ENCODE results near the gene BICRA.
"Not testable (repeated sequence)": the region's sequence is repeated elsewhere in the genome, so short reads cannot be mapped to it uniquely, and the experiment has no call there.

Gene BICRA

DNA sequence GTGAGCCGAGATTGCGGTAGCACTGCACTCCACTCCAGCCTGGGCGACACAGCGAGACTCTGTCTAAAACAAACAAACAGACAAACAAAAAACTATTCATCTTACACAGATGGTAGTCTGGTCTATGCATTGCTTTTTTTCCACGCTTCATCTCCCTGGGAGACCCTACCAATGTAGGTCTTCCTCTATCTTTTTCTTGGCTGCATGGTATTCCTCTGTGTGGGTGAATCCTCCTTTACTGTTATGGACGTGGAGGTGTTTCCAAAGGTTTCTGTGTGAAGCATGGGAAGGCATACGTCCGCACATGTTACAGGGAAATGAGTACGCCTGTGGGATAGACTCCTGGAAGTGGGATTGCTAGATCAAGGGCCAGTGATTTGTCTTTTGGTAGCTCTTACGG is 5.6 kb downstream of the BICRA start:
- H3K4me1 Mint-ChIP-seq: peaks cover 40% of the 10 kb centered on the region
- ATAC-seq: no peak
- H3K4me3 Mint-ChIP-seq: no peak overlapping the region
- no peak overlapping the region for H3K27ac Mint-ChIP-seq
- no peaks in the 10 kb centered on the region for H3K9me3 Mint-ChIP-seq
- no peak for DNase-seq
- no peaks in the 10 kb centered on the region for H3K27me3 Mint-ChIP-seq

- H3K9me3 Mint-ChIP-seq: no peaks in the 10 kb centered on the region
- no peak for DNase-seq
- no peak overlapping the region for H3K27ac Mint-ChIP-seq
- peaks cover 45% of the 10 kb centered on the region for H3K4me1 Mint-ChIP-seq
- no peak overlapping the region for H3K4me3 Mint-ChIP-seq
- ATAC-seq: no peak
- no peaks in the 10 kb centered on the region for H3K27me3 Mint-ChIP-seq
These were observed 6.3 kb downstream of the BICRA start for GRCh38 chr19:47615230-47615629.

GRCh38 chr19:47615714-47616113 is 6.8 kb downstream of the BICRA start:
- Mint-ChIP-seq H3K4me3 (no peak overlapping the region), H3K27ac (no peak overlapping the region), H3K4me1 (peaks cover 41% of the 10 kb centered on the region), H3K9me3 (no peaks in the 10 kb centered on the region), H3K27me3 (no peaks in the 10 kb centered on the region)
- DNase-seq (no peak), ATAC-seq (no peak)

- H3K4me1 Mint-ChIP-seq: peaks cover 28% of the 10 kb centered on the region
- no peak for DNase-seq
These were observed 9.8 kb downstream of the BICRA start for GRCh38 chr19:47618771-47619170.

DNA sequence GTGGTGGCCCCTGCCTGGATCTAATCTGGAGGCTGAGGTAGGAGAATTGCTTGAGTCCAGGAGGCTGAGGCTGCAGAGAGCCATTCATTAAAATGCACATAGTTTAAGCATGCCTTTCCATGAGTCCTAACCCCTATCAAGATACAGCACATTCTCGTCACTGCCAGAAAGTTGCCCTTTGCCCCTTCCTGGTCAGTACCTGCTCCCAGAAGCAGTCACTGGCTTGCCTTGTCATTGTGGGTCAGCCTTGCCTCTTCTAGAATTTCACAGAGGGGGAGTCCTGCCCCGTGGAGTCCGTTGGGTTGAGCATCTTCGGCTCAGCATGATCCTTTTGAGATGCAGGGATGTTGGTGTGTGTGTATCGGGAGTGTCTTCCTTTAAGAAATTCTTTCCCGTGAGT is 10.8 kb downstream of the BICRA start:
- H3K27ac Mint-ChIP-seq: no peak overlapping the region
- no peaks in the 10 kb centered on the region for H3K27me3 Mint-ChIP-seq
- peaks cover 36% of the 10 kb centered on the region for H3K4me1 Mint-ChIP-seq
- H3K4me3 Mint-ChIP-seq: no peak overlapping the region
- DNase-seq (no peak), ATAC-seq (no peak)
- H3K9me3 Mint-ChIP-seq: no peaks in the 10 kb centered on the region

More at GRCh38 chr19:47618771-47619170, 9.8 kb downstream of the BICRA start:
- no peaks in the 10 kb centered on the region for H3K9me3 Mint-ChIP-seq
- no peaks in the 10 kb centered on the region for H3K27me3 Mint-ChIP-seq
- no peak overlapping the region for H3K4me3 Mint-ChIP-seq
- H3K27ac Mint-ChIP-seq: no peak overlapping the region
- no peak for ATAC-seq

GRCh38 chr19:47623151-47623920 is 14.4 kb downstream of the BICRA start:
- no peaks in the 10 kb centered on the region for H3K9me3 Mint-ChIP-seq
- no peaks in the 10 kb centered on the region for H3K27me3 Mint-ChIP-seq
- H3K4me1 Mint-ChIP-seq: peaks cover 46% of the 10 kb centered on the region
- DNase-seq (no peak), ATAC-seq (no peak)
- H3K4me3 Mint-ChIP-seq: no peak overlapping the region
- H3K27ac Mint-ChIP-seq: peak overlapping the region in 1 of 2 donors; percentile 19

DNA sequence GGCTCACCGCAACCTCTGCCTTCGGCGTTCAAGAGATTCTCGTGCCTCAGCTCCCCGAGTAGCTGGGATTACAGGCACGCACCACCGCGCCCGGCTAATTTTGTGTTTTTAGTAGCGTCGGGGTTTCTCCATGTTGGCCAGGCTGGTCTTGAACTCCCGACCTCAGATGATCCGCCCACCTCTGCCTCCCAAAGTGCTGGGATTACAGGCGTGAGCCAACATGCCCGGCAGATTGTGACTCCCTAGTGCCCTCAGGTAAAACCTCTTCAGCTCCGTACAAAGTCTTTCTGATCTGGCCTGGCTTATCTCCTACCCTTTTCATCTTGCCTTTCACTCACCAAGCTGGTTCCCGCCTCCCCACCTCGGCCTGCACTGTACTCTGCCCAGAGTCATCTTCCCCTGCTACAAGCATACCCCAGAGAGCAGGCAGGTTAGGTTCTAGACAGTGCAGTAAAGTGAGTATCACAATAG is 15.0 kb downstream of the BICRA start:
- Mint-ChIP-seq H3K27ac (peak overlapping the region in 1 of 2 donors; percentile 19), H3K27me3 (no peaks in the 10 kb centered on the region), H3K9me3 (no peaks in the 10 kb centered on the region), H3K4me3 (no peak overlapping the region), H3K4me1 (peaks cover 40% of the 10 kb centered on the region)
- DNase-seq (no peak), ATAC-seq (no peak)

GRCh38 chr19:47625650-47626049 is 16.7 kb downstream of the BICRA start:
- ATAC-seq (no peak), DNase-seq (no peak)
- no peaks in the 10 kb centered on the region for H3K9me3 Mint-ChIP-seq
- no peak overlapping the region for H3K4me3 Mint-ChIP-seq
- no peaks in the 10 kb centered on the region for H3K27me3 Mint-ChIP-seq
- H3K27ac Mint-ChIP-seq: peak overlapping the region in 1 of 2 donors; percentile 60
- peaks cover 41% of the 10 kb centered on the region for H3K4me1 Mint-ChIP-seq

GRCh38 chr19:47626238-47626637 is 17.3 kb downstream of the BICRA start:
- Mint-ChIP-seq H3K4me3 (no peak overlapping the region), H3K4me1 (peaks cover 41% of the 10 kb centered on the region), H3K9me3 (no peaks in the 10 kb centered on the region), H3K27me3 (no peaks in the 10 kb centered on the region), H3K27ac (peak overlapping the region in 1 of 2 donors; percentile 82)
- ATAC-seq (no peak), DNase-seq (no peak)

GRCh38 chr19:47628078-47628771 is 19.3 kb downstream of the BICRA start:
- DNase-seq: no peak
- peaks cover 44% of the 10 kb centered on the region for H3K4me1 Mint-ChIP-seq
- no peak overlapping the region for H3K4me3 Mint-ChIP-seq
- no peaks in the 10 kb centered on the region for H3K9me3 Mint-ChIP-seq
- H3K27me3 Mint-ChIP-seq: no peaks in the 10 kb centered on the region
- peak; percentile 48 for ATAC-seq
- H3K27ac Mint-ChIP-seq: peak overlapping the region in 1 of 2 donors; percentile 63

- no peak for DNase-seq
- no peak overlapping the region for H3K4me3 Mint-ChIP-seq
- no peaks in the 10 kb centered on the region for H3K27me3 Mint-ChIP-seq
- H3K27ac Mint-ChIP-seq: no peak overlapping the region
- peaks cover 47% of the 10 kb centered on the region for H3K4me1 Mint-ChIP-seq
- H3K9me3 Mint-ChIP-seq: no peaks in the 10 kb centered on the region
- no peak for ATAC-seq
These were observed 21.7 kb downstream of the BICRA start for GRCh38 chr19:47630594-47630993.

DNA sequence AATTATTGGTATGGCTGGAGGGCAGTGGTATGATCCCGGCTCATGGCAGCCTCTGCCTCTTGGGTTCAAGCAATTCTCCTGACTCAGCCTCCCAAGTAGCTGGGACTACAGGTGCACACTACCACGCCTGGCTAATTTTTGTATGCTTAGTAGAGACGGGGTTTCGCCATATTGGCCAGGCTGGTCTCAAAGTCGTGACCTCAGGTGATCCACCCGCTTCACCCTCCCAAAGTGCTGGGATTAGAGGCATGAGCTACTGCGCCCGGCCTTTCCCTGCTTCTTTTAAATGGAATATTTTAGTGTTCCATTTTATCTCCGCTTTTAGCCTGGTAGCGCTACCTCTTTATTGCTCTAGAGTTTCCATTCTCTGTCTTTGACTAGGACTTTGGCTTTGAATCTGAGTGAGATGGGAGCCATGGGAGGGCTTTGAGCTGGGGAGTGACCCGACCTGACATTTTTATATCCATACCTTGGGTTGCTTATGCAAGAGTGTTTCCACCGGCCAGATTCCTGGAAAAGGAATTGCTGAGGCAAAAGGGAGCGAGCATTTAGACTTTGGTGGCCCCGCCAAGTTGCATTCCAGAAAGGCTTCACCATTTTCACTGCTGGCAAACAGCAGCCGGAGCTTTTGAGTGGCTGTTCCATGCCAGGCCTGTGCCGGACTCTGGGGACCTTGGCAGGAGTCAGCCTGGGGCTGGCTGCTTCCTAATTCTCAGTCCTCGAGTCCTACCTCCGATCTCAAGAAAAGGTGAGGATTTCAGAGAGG is 22.9 kb downstream of the BICRA start:
- DNase-seq: no peak
- H3K4me3 Mint-ChIP-seq: no peak overlapping the region
- no peak for ATAC-seq
- H3K9me3 Mint-ChIP-seq: no peaks in the 10 kb centered on the region
- H3K27ac Mint-ChIP-seq: no peak overlapping the region
- H3K27me3 Mint-ChIP-seq: no peaks in the 10 kb centered on the region
- H3K4me1 Mint-ChIP-seq: peaks cover 51% of the 10 kb centered on the region

- Mint-ChIP-seq H3K4me3 (no peak overlapping the region), H3K9me3 (no peaks in the 10 kb centered on the region), H3K27ac (no peak overlapping the region), H3K27me3 (no peaks in the 10 kb centered on the region), H3K4me1 (peaks cover 49% of the 10 kb centered on the region)
- DNase-seq (no peak), ATAC-seq (no peak)
These were observed 24.6 kb downstream of the BICRA start for GRCh38 chr19:47633517-47633916.

DNA sequence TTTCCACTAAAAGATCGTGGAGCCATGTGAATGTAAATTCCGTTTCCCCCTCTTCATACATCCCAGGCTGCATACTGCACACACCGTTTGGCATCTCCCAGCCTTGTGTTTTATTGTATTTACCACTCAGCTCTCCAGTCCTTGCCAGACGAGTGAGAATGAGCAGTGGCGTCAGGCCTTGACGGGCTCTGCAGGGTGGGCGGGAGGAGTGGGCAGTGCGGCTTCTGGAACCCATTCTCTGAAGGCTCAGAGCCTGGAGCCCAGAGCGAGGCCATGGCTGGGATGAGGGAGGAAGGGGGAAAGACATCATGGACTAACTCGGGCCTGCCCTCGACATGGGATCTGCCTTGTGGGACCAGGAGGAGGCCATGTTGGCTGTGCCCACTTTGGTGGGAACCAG is 25.1 kb downstream of the BICRA start:
- DNase-seq: no peak
- ATAC-seq: no peak
- no peaks in the 10 kb centered on the region for H3K9me3 Mint-ChIP-seq
- H3K4me3 Mint-ChIP-seq: no peak overlapping the region
- H3K27me3 Mint-ChIP-seq: no peaks in the 10 kb centered on the region
- H3K27ac Mint-ChIP-seq: peak overlapping the region in 1 of 2 donors; percentile 35
- peaks cover 49% of the 10 kb centered on the region for H3K4me1 Mint-ChIP-seq

- DNase-seq, H3K27ac Mint-ChIP-seq, H3K4me3 Mint-ChIP-seq, H3K27me3 Mint-ChIP-seq, H3K9me3 Mint-ChIP-seq, ATAC-seq: not testable (repeated sequence)
- H3K4me1 Mint-ChIP-seq: peaks cover 43% of the 10 kb centered on the region
These were observed 26.3 kb downstream of the BICRA start for GRCh38 chr19:47635152-47635754.
